ENCODE results near the gene REXO1.
"Not testable (repeated sequence)": the region's sequence is repeated elsewhere in the genome, so short reads cannot be mapped to it uniquely, and the experiment has no call there.

The REXO1 gene

DNA sequence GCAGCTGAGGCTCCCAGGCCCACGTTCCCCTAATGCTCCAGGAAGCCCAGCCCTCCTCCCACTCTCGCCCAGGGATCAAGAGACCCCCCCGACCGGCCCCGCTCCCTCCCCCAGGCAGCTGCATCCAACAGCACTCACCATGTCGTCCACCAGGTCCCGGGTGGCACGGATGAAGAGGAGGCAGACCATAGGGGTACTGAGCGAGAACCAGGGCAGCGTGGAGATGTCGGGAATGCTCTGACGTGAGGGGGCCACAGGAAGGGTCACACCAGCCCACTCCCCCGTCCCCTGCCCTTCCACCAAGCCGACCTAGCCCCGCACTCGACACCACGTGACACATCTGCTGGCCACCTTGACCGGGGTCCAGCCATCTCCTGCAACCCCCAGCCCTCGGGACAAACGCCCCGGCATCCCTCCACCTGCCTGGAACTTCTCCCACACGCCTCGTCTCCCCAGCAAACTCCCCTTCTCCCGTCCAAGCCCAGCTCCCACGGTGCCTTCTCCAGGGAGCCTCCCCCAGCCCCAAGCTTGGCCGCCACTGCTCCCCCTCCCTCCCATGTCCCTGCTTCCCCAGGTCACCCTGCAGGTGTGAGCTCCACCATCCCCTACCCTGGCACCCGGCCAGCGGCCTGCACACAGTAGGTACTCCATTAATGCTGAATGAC is 41.1 kb downstream of the REXO1 start:
- DNase-seq (ENCODE audit: low spot score), result no peak
- TF ChIP-seq CTCF (IDR thresholded peaks at IDR 0.05; ENCODE audit: borderline replicate concordance, control extremely low read depth, extremely low read depth, insufficient read depth, missing control alignments), result no peak
- in situ Hi-C loops (cut with MboI; ENCODE audit: low sequenced_read_pairs, unreplicated experiment), result no loop called here

DNA sequence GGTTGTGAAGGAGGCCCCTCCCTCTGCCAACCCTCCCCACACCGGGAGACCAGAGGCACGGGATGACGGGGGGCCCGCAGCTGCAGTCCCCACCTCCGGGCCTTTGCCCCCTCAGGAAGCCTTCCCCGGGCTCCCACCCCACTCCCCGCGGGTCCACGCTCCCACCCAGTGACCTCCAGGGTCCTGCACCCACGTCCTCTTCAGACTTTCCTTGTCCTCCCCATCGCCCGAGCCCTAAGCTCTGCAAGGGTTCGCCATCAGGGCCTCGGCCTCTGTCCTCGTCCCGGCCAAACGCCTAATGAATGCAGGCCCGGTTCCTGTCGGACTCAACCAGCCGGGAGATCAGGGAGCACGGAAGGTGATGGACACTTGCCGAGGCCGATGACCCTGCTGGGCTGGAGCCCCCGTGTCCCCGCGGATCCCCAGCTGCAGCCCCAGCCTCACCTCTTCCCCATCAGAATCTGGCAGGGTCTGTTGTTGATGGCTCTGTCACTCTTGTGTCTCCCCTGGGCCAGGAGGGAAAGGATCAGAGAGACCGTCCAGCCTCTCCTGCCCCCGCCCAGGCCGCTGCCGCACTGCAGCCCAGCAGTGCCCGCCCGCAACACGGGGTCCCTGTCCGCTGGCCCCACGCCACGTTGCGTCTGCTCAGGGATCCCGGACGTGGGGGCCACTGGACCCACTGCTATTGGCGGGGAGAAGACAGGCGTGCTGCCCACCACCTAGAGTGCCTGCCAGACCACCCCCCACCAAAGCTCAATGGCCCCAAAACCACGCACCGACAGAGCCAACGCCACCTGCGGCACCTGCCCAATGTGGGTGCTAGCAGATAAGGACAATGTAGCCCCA is 41.9 kb downstream of the REXO1 start:
- no peak for TF ChIP-seq CTCF (IDR thresholded peaks at IDR 0.05; ENCODE audit: borderline replicate concordance, control extremely low read depth, extremely low read depth, insufficient read depth, missing control alignments)
- no peak for DNase-seq (ENCODE audit: low spot score)
- in situ Hi-C loops (cut with MboI; ENCODE audit: low sequenced_read_pairs, unreplicated experiment), result no loop called here

- in situ Hi-C loops (cut with MboI; ENCODE audit: low sequenced_read_pairs, unreplicated experiment), result no loop called here
- no peak for TF ChIP-seq CTCF (IDR thresholded peaks at IDR 0.05; ENCODE audit: borderline replicate concordance, control extremely low read depth, extremely low read depth, insufficient read depth, missing control alignments)
- DNase-seq (ENCODE audit: low spot score), result no peak
Measured at GRCh38 chr19:1805401-1806183, 42.7 kb downstream of the REXO1 start.

GRCh38 chr19:1804858-1805257 is 43.4 kb downstream of the REXO1 start:
- in situ Hi-C loops (cut with MboI; ENCODE audit: low sequenced_read_pairs, unreplicated experiment), result no loop called here
- no peak for TF ChIP-seq CTCF (IDR thresholded peaks at IDR 0.05; ENCODE audit: borderline replicate concordance, control extremely low read depth, extremely low read depth, insufficient read depth, missing control alignments)

DNA sequence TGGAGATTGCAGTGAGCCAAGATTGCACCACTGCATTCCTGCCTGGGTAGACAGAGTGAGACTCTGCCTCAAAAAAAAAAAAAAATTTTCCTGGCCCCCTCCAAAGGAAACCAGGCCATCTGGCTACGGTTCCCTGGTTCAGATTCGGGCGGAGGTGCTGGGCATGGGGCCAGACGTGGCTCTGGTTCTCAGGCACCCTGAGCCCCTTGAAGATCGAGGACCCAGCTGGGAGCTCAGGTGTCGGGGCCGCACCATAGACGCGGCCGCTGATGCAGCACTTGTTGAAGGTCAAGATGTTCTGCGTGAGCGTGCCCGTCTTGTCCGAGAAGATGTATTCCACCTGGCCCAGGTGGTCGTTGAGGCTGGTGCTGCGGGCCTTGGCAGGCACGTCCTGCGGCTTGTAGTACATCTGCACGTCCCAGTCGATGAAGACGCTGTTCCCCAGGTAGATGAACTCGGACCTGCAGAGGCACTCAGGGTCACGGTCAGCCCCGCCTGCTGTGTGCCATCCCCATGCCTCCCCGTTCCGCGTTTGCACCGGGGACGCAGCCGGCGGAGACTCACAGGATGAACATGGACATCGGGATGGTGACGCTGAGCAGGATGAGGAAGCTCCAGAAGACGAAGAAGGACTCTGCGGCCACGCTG is 48.5 kb downstream of the REXO1 start:
- in situ Hi-C loops (cut with MboI; ENCODE audit: low sequenced_read_pairs, unreplicated experiment), result no loop called here
- no peak for DNase-seq (ENCODE audit: low spot score)
- no peak for TF ChIP-seq CTCF (IDR thresholded peaks at IDR 0.05; ENCODE audit: borderline replicate concordance, control extremely low read depth, extremely low read depth, insufficient read depth, missing control alignments)

More at GRCh38 chr19:1804858-1805257, 43.4 kb downstream of the REXO1 start:
- DNase-seq (ENCODE audit: low spot score), result no peak

DNA sequence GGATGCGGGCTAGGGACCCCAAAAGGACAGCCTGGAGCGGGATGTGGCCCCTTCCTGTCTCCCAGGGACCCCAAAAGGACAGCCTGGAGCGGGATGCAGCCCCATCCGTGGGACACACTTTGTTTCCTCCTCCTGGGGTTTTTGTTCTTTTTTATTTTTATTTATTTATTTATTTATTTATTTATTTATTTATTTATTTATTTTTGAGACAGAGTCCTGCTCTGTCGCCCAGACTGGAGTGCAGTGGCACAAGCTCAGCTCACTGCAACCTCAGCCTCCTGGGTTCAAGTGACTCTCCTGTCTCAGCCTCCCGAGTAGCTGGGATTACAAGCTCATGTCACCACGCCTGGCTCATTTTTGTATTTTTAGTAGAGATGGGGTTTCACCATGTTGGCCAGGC is 51.0 kb downstream of the REXO1 start:
- in situ Hi-C loops (cut with MboI; ENCODE audit: low sequenced_read_pairs, unreplicated experiment), result not testable (repeated sequence)

More for the DNA sequence above, 51.0 kb downstream of the REXO1 start:
- not testable (repeated sequence) for DNase-seq (ENCODE audit: low spot score)
